CD14-positive monocyte (primary cell): ENCODE measurements around the gene INTS6. TPM values are rescaled to one million over a fixed set of nuclear protein-coding genes. Genes with fewer than 3 reads are reported as not detected.
A peak's percentile ranks its signal among the peaks of the same experiment; 100 is the strongest.

Source experiments
- DNase-seq, 3 donors: peaks; one replicate each; pipeline ENCODE4 v3.0.0-alpha.2; 2011 to 2022
- H2AFZ ChIP-seq: 2 replicates; pipeline ENCODE4 v1.6.0; 2012; ENCODE audit warnings: mild to moderate bottlenecking, low read depth, low read length, inconsistent platforms; ENCODE audit not compliant: insufficient read depth, poor library complexity, severe bottlenecking
- H3K27ac ChIP-seq, 2 donors: 1 replicate in 1 of 2; 2 replicates in 1 of 2; pipeline ENCODE4 v1.5.1; 2012 to 2013; ENCODE audit warnings: low read length in 2 of 2, control low read depth in 1 of 2, inconsistent platforms in 1 of 2, low read depth in 1 of 2, mild to moderate bottlenecking in 1 of 2
- H3K27me3 ChIP-seq, 2 donors: one replicate each; pipeline versions ENCODE4 v1.6.0 to v1.6.1; 2011 to 2013; ENCODE audit warnings: low read length in 2 of 2; ENCODE audit not compliant: control insufficient read depth in 2 of 2, insufficient read depth in 2 of 2
- H3K36me3 ChIP-seq, 2 donors: replicated peaks in 1 of 2; 1 replicate in 1 of 2; 2 replicates in 1 of 2; pipeline versions ENCODE4 v1.5.1 to v1.6.1; 2012 to 2013; ENCODE audit warnings: low read length in 2 of 2, control low read depth in 1 of 2, inconsistent platforms in 1 of 2, mild to moderate bottlenecking in 1 of 2; ENCODE audit not compliant: insufficient read depth in 2 of 2, control insufficient read depth in 1 of 2
- H3K4me1 ChIP-seq, 2 donors: 1 replicate in 1 of 2; 2 replicates in 1 of 2; pipeline versions ENCODE4 v1.5.1 to v1.6.1; 2012 to 2013; ENCODE audit warnings: low read length in 2 of 2, control low read depth in 1 of 2, inconsistent platforms in 1 of 2, mild to moderate bottlenecking in 1 of 2, moderate library complexity in 1 of 2; ENCODE audit not compliant: insufficient read depth in 2 of 2, control insufficient read depth in 1 of 2
- H3K4me2 ChIP-seq: replicated peaks from 2 replicates; pipeline ENCODE3; 2012; ENCODE audit warnings: low read length, moderate library complexity, mild to moderate bottlenecking; ENCODE audit not compliant: poor library complexity, severe bottlenecking; ENCODE audit errors: extremely low read depth
- H3K4me3 ChIP-seq, 3 experiments: fragments of 200-600 bp in 1 of 3; sonication (generic) in 1 of 3; replicated peaks in 1 of 3; 1 replicate in 2 of 3; 2 replicates in 1 of 3; pipeline ENCODE4 v1.5.1; 2011 to 2013; ENCODE audit warnings: low read length in 3 of 3, mild to moderate bottlenecking in 3 of 3, control low read depth in 2 of 3, low read depth in 2 of 3, inconsistent platforms in 1 of 3, moderate library complexity in 1 of 3
- H3K79me2 ChIP-seq: 2 replicates; pipeline ENCODE4 v1.6.0; 2012; ENCODE audit warnings: mild to moderate bottlenecking, control low read depth, inconsistent platforms, low read length, moderate library complexity; ENCODE audit not compliant: insufficient read depth
- H3K9ac ChIP-seq: 2 replicates; pipeline ENCODE4 v1.6.0; 2017; ENCODE audit warnings: low read length, mild to moderate bottlenecking; ENCODE audit not compliant: insufficient read depth, poor library complexity, severe bottlenecking
- H3K9me3 ChIP-seq, 2 donors: replicated peaks in 1 of 2; 1 replicate in 1 of 2; 2 replicates in 1 of 2; pipeline versions ENCODE4 v1.5.1 to v1.6.1; 2012 to 2013; ENCODE audit warnings: low read length in 2 of 2, control low read depth in 1 of 2; ENCODE audit not compliant: control insufficient read depth in 1 of 2, insufficient read depth in 1 of 2
- H4K20me1 ChIP-seq: 2 replicates; pipeline ENCODE4 v1.6.0; 2012; ENCODE audit warnings: mild to moderate bottlenecking, low read length, control low read depth, moderate library complexity; ENCODE audit not compliant: insufficient read depth
- H3K27ac Mint-ChIP-seq, 7 donors: one replicate each; pipeline ENCODE4 v1.8.0; 2020; ENCODE audit warnings: mild to moderate bottlenecking in 7 of 7, mixed read lengths in 7 of 7, moderate library complexity in 6 of 7, inconsistent platforms in 2 of 7
- H3K27me3 Mint-ChIP-seq, 3 donors: one replicate each; pipeline ENCODE4 v1.8.0; 2021 to 2022; ENCODE audit warnings: low read depth in 3 of 3, mild to moderate bottlenecking in 3 of 3, mixed read lengths in 3 of 3, moderate library complexity in 3 of 3, inconsistent platforms in 1 of 3
- H3K36me3 Mint-ChIP-seq, 2 donors: one replicate each; pipeline ENCODE4 v1.8.0; 2020; ENCODE audit warnings: mixed read lengths in 2 of 2, inconsistent platforms in 1 of 2, mild to moderate bottlenecking in 1 of 2
- H3K4me1 Mint-ChIP-seq: one replicate; pipeline ENCODE4 v1.8.0; 2020; ENCODE audit warnings: mild to moderate bottlenecking, mixed read lengths
- H3K4me3 Mint-ChIP-seq, 2 donors: one replicate each; pipeline ENCODE4 v1.8.0; 2020; ENCODE audit warnings: mild to moderate bottlenecking in 2 of 2, mixed read lengths in 2 of 2, moderate library complexity in 1 of 2
- H3K9me3 Mint-ChIP-seq, 7 donors: one replicate each; pipeline ENCODE4 v1.8.0; 2020 to 2022; ENCODE audit warnings: mixed read lengths in 7 of 7, mild to moderate bottlenecking in 6 of 7, moderate library complexity in 6 of 7, inconsistent platforms in 2 of 7
- WGBS: methylation state at CpG from one replicate; pipeline ENCODE4 v1.1.5; 2013; ENCODE audit warnings: missing lambda C conversion rate; ENCODE audit not compliant: insufficient coverage; 5-methylcytosine and 5-hydroxymethylcytosine counted together
- intact Hi-C, 2 donors: fragments of 100-400 bp; cut with micrococcal nuclease; formaldehyde crosslinking; loops; one replicate each; pipeline versions ENCODE4 v1.15.0 to v1.15.1; 2023
- polyA plus RNA-seq, 3 donors: library from polyadenylated mRNA; depleted of rRNA in 1 of 3; unstranded in 2 of 3; stranded (reverse) in 1 of 3; fragments of 300-500 nt in 2 of 3; fragments of >200 nt in 1 of 3; fragmentation: Illumina TruSeq in 2 of 3; gene quantifications; 1 replicate in 2 of 3; 2 replicates in 1 of 3; pipeline ENCODE4 v1.2.3, GENCODE V29; 2012 to 2021
- TF ChIP-seq, protein P1 (sequence below): fragments of 200-600 bp; IDR thresholded peaks from one replicate; pipeline ENCODE4 v1.8.0; 2022; ENCODE audit warnings: antibody characterized with exemption, mild to moderate bottlenecking

INTS6 gene
- polyA plus RNA-seq, 3 donors: 10.8 to 13.2 (median 11.6) TPM

DNA sequence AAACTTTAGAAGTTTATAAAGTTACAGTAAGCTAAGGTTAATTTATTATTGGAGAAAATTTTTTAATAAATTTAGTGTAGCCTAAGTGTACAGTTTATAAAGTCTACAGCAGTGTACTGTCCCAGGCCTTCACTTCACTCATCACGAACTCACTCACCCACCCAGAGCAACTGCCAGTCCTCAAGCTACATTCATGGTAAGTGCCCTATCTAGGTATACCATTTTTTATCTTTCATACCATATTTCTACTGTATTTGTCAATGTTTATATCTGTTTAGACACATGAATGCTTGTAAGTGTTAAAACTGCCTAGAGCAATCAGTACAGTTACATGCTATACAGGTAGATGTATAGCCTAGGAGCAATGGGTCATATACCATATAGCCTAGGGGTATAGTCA, 12.5 kb downstream of the INTS6 start:
- intact Hi-C loops: no loop called here
- peaks cover 11 to 15% of the 10 kb centered on the region in 2 donors for H3K36me3 Mint-ChIP-seq
- no CpG with 5 or more reads among the region's 1 CpG for WGBS
- Histone ChIP-seq H3K4me3 (no peak overlapping the region), H3K9me3 (no peaks in the 10 kb centered on the region), H3K36me3 (peaks cover 3 to 7% of the 10 kb centered on the region in 2 donors), H2AFZ (no peak overlapping the region), H4K20me1 (no peaks in the 10 kb centered on the region), H3K27ac (no peak overlapping the region), H3K4me1 (no peaks in the 10 kb centered on the region), H3K9ac (no peak overlapping the region), H3K27me3 (no peaks in the 10 kb centered on the region), H3K79me2 (peaks cover 3% of the 10 kb centered on the region), H3K4me2 (no peak overlapping the region)
- no peak for DNase-seq
- H3K4me1 Mint-ChIP-seq: no peaks in the 10 kb centered on the region
- H3K27me3 Mint-ChIP-seq: no peaks in the 10 kb centered on the region
- no peak overlapping the region for H3K4me3 Mint-ChIP-seq
- H3K27ac Mint-ChIP-seq: no peak overlapping the region
- no peaks in the 10 kb centered on the region for H3K9me3 Mint-ChIP-seq
- TF ChIP-seq, protein P1, sequence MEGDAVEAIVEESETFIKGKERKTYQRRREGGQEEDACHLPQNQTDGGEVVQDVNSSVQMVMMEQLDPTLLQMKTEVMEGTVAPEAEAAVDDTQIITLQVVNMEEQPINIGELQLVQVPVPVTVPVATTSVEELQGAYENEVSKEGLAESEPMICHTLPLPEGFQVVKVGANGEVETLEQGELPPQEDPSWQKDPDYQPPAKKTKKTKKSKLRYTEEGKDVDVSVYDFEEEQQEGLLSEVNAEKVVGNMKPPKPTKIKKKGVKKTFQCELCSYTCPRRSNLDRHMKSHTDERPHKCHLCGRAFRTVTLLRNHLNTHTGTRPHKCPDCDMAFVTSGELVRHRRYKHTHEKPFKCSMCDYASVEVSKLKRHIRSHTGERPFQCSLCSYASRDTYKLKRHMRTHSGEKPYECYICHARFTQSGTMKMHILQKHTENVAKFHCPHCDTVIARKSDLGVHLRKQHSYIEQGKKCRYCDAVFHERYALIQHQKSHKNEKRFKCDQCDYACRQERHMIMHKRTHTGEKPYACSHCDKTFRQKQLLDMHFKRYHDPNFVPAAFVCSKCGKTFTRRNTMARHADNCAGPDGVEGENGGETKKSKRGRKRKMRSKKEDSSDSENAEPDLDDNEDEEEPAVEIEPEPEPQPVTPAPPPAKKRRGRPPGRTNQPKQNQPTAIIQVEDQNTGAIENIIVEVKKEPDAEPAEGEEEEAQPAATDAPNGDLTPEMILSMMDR: no peak

DNA sequence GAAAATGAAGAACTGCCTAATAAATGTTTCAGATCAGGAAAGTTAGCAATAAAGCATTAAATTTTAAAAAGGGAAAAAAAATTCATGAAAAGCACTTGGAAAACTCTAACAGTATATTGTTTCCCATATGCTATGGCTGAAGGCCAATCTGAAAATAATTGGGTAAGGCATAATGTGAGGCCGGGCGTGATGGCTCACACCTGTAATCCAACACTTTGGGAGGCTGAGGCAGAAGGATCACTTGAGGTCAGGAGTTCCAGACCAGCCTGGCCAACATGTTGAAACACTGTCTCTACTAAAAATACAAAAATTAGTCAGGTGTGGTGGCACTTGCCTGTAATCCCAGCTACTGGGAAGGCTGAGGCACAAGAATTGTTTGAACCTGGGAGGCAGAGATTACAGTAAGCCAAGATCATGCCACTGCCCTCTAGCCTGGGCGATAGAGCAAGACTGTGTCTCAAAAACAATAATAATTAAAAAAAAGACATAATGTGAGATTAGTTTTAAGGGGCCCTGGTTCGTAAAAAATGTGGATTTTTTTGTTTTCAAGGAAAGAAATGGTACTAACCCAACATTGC, 15.2 kb downstream of the INTS6 start:
- no CpG with 5 or more reads among the region's 4 CpGs for WGBS

More for the DNA sequence above, 15.2 kb downstream of the INTS6 start:
- Mint-ChIP-seq H3K27me3 (no peaks in the 10 kb centered on the region), H3K4me3 (no peak overlapping the region), H3K9me3 (no peaks in the 10 kb centered on the region), H3K27ac (peak overlapping the region in 4 of 7 donors; percentile 51 to 70 (median 62)), H3K4me1 (no peaks in the 10 kb centered on the region), H3K36me3 (peaks cover 14 to 26% of the 10 kb centered on the region in 2 donors)
- TF ChIP-seq, protein P1: no peak
- Histone ChIP-seq H3K9ac (no peak overlapping the region), H3K4me1 (no peaks in the 10 kb centered on the region), H3K79me2 (peaks cover 3% of the 10 kb centered on the region), H4K20me1 (no peaks in the 10 kb centered on the region), H3K36me3 (peaks cover 3 to 17% of the 10 kb centered on the region in 2 donors), H3K4me2 (no peak overlapping the region), H2AFZ (no peak overlapping the region), H3K27ac (no peak overlapping the region), H3K27me3 (no peaks in the 10 kb centered on the region), H3K9me3 (no peaks in the 10 kb centered on the region), H3K4me3 (no peak overlapping the region)
- no peak for DNase-seq
- intact Hi-C loops: no loop called here
